ENCODE measurements around the gene COMMD3. TPM values are rescaled to one million over a fixed set of nuclear protein-coding genes. Genes with fewer than 3 reads are reported as not detected.

Gene COMMD3
- total RNA-seq, 4 donors from 2014 or later: 34.5 to 113 (median 51.9) TPM

DNA sequence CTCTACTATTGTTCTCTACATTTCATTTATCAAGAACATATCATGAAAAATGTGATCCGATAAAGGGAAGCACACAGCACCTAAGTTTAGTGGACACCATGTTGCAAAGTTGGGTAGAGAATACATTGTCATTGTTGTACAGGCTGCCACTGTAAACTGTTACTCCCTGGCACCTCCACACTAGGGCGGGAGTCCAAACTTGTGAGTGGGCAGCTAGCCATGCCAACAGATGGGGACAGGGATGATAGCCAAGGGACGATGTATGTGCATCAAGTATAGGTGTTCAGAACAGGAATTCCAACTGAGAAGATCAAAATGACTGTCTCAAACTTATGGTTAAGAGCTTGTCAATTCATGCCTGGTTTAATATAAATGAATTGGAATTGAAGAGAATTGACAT lies 31.1 kb upstream of the COMMD3 start:
- no peak for DNase-seq (ENCODE audit: low spot score in 2 of 2)
- TF ChIP-seq POLR2A (IDR thresholded peaks at IDR 0.05): no peak
- TF ChIP-seq, protein P1, sequence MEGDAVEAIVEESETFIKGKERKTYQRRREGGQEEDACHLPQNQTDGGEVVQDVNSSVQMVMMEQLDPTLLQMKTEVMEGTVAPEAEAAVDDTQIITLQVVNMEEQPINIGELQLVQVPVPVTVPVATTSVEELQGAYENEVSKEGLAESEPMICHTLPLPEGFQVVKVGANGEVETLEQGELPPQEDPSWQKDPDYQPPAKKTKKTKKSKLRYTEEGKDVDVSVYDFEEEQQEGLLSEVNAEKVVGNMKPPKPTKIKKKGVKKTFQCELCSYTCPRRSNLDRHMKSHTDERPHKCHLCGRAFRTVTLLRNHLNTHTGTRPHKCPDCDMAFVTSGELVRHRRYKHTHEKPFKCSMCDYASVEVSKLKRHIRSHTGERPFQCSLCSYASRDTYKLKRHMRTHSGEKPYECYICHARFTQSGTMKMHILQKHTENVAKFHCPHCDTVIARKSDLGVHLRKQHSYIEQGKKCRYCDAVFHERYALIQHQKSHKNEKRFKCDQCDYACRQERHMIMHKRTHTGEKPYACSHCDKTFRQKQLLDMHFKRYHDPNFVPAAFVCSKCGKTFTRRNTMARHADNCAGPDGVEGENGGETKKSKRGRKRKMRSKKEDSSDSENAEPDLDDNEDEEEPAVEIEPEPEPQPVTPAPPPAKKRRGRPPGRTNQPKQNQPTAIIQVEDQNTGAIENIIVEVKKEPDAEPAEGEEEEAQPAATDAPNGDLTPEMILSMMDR (IDR thresholded peaks at IDR 0.05): no peak
- no peak overlapping the region for H3K4me3 ChIP-seq (ENCODE audit: low read depth, poor library complexity, severe bottlenecking)
- intact Hi-C loops (cut with DNase I; ENCODE audit: low total_unique reads): no loop called here
- WGBS, 2 donors: 66 to 70% methylated on average over 3 of the region's 3 CpGs

DNA sequence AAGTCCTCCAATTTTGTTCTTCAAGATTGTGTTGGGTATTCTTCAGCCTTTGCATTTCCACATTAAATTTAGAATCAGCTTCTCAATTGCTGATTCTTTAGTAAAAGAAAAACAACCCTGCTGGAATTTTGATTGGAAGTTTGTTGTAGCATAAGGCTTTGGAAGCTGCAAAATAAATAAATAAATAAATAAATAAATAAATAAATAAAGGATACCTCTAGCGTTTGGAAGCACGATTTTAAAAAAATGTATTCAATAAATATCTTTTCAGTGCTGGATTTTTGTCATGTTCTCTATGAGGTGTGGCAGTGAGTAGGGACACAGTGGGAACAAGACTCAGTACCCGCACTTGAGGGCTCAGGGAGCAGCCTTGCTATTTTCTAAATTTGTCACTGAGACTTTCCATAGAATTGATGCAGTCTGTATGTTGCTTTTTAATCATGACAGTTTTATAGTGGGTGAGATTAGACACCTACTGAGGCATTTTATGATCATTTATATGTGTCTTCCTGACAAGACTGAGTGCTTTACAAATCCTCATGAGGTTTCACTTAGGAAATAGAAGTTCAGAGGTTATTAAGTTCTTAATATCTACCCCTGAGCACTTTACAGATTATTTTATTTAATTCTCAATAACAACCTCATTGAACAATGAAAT lies 22.3 kb upstream of the COMMD3 start:
- no peak for DNase-seq (ENCODE audit: low spot score in 2 of 2)
- TF ChIP-seq, protein P1 (IDR thresholded peaks at IDR 0.05): no peak
- no peak for TF ChIP-seq POLR2A (IDR thresholded peaks at IDR 0.05)
- intact Hi-C loops (cut with DNase I; ENCODE audit: low total_unique reads): no loop called here
- H3K4me3 ChIP-seq (ENCODE audit: low read depth, poor library complexity, severe bottlenecking): no peak overlapping the region
- WGBS, 2 donors: 80 to 89% methylated on average over 3 of the region's 3 CpGs

DNA sequence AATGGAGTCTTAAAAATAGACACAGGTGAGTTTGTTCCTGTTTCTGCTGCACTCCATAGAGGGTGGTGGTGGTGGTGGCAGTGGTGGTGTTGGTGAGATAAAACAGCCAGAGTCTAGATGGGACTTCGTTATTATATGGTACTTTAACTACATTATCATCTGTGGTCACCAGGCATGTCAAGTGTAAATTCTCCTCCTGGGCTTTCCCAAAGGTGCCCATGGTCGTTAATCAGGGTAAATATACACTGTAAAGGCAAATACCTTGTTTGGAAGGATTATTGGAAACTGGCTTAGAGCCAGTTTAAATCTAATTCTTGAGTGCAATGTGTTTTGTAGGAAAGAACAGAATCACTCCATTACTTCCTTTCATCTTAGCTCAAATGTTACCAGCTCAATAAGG lies 21.5 kb upstream of the COMMD3 start:
- intact Hi-C loops (cut with DNase I; ENCODE audit: low total_unique reads): no loop called here
- no peak overlapping the region for H3K4me3 ChIP-seq (ENCODE audit: low read depth, poor library complexity, severe bottlenecking)
- DNase-seq (ENCODE audit: low spot score in 2 of 2): no peak
- WGBS, 2 donors: 36 to 44% methylated on average over 2 of the region's 2 CpGs
- TF ChIP-seq, protein P1 (IDR thresholded peaks at IDR 0.05): no peak
- TF ChIP-seq POLR2A (IDR thresholded peaks at IDR 0.05): no peak

DNA sequence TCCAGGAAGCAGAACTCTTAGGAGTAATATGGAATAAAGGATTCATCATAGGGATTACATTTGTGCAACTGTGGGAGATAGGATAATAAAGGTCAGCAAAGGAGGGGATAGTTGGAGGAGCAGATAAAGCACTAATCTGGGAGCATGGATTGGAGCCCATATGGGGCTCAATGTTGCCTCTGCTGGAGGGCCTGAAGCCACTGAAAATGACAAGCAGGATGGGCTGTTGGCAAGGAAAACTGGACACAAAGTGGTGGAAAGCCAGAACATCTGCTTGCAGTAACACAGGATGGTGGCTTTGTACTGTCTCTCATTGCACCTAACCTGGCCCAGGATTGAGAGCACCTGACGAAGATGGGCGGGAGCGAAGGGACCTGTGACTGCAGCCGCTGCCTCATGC lies 15.0 kb upstream of the COMMD3 start:
- DNase-seq (ENCODE audit: low spot score in 2 of 2): no peak
- intact Hi-C loops (cut with DNase I; ENCODE audit: low total_unique reads): no loop called here
- 85 to 95% methylated on average over 4 of the region's 4 CpGs for WGBS, 2 donors
- TF ChIP-seq, protein P1 (IDR thresholded peaks at IDR 0.05): no peak
- TF ChIP-seq POLR2A (IDR thresholded peaks at IDR 0.05): no peak
- no peak overlapping the region for H3K4me3 ChIP-seq (ENCODE audit: low read depth, poor library complexity, severe bottlenecking)

DNA sequence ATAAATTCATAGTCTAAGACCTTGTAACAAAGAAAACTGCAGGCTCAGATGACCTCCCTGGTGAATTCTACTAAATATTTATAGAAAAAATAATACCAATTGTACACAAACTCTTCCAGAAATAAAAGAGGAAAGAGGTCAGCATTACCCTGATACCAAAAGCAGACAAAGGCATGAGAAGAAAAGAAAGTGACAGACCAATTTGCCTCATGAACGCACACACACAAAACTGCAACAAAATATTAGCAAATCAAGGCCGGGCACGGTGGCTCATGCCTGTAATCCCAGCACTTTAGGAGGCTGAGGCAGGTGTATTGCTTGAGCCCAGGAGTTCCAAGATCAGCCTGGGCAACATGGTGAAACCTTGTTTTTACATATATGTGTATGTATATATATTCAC lies 12.7 kb upstream of the COMMD3 start:
- WGBS, 2 donors: 93 to 99% methylated on average over 3 of the region's 3 CpGs
- intact Hi-C loops (cut with DNase I; ENCODE audit: low total_unique reads): no loop called here
- no peak for TF ChIP-seq POLR2A (IDR thresholded peaks at IDR 0.05)
- TF ChIP-seq, protein P1 (IDR thresholded peaks at IDR 0.05): no peak
- DNase-seq (ENCODE audit: low spot score in 2 of 2): no peak
- H3K4me3 ChIP-seq (ENCODE audit: low read depth, poor library complexity, severe bottlenecking): no peak overlapping the region

DNA sequence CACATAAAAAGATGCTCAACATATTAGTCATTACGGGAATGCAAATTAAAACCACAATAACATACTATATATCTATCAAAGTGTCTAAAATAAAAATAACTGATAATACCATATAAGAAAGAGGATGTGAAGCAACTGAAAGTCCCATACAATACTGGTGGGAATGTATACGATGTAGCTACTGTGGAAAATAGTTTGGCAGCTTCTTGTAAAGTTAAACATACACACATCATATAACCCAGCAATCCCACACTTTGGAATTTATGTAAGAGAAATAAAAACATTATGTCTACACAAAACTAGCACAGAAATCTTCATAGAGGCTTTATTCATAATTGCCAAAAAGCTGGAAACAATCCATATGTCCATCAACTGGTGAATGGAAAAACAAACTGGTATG lies 10.5 kb upstream of the COMMD3 start:
- WGBS, 2 donors: 73% methylated on average over 2 of the region's 2 CpGs
- H3K4me3 ChIP-seq (ENCODE audit: low read depth, poor library complexity, severe bottlenecking): no peak overlapping the region
- TF ChIP-seq POLR2A (IDR thresholded peaks at IDR 0.05): no peak
- TF ChIP-seq, protein P1 (IDR thresholded peaks at IDR 0.05): no peak
- intact Hi-C loops (cut with DNase I; ENCODE audit: low total_unique reads): no loop called here
- DNase-seq (ENCODE audit: low spot score in 2 of 2): no peak
